HG03378 (cell line): ENCODE data around the gene PAX3.

Source experiments
- ATAC-seq: cut with Tn5 transposase; IDR thresholded peaks from one replicate; pipeline ENCODE4 v1.9.1; 2021; ENCODE audit warnings: mild to moderate bottlenecking, moderate library complexity; ENCODE audit not compliant: unreplicated experiment

PAX3 gene

GRCh38 chr2:222298311-222299150 lies at the start of gene PAX3:
TSS of gene PAX3 (minus strand) at chr2:222298998. CDS start at chr2:222298615, 383 bp downstream.
- no peak for ATAC-seq

- ATAC-seq = no peak
Measured at GRCh38 chr2:222341331-222341730, 42.5 kb upstream of the PAX3 start.

GRCh38 chr2:222338374-222338773 lies 39.6 kb upstream of the PAX3 start:
- ATAC-seq = no peak

- no peak for ATAC-seq
Measured at GRCh38 chr2:222336931-222337330, 38.1 kb upstream of the PAX3 start.

GRCh38 chr2:222336442-222336841 lies 37.6 kb upstream of the PAX3 start:
- no peak for ATAC-seq

- ATAC-seq = no peak
Measured at GRCh38 chr2:222334914-222335313, 36.1 kb upstream of the PAX3 start.

- ATAC-seq = no peak
Measured at GRCh38 chr2:222333397-222333796, 34.6 kb upstream of the PAX3 start.

- no peak for ATAC-seq
Measured at GRCh38 chr2:222332116-222332515, 33.3 kb upstream of the PAX3 start.

GRCh38 chr2:222330910-222331309 lies 32.1 kb upstream of the PAX3 start:
- ATAC-seq = no peak

- peak; percentile 35 for ATAC-seq
Measured at GRCh38 chr2:222322236-222322635, 23.4 kb upstream of the PAX3 start.

- no peak for ATAC-seq
Measured at GRCh38 chr2:222320436-222321395, 21.9 kb upstream of the PAX3 start.

- ATAC-seq = peak; percentile 29
Measured at GRCh38 chr2:222319586-222320435, 21.0 kb upstream of the PAX3 start.

- peak; percentile 30 for ATAC-seq
Measured at GRCh38 chr2:222318712-222319585, 20.2 kb upstream of the PAX3 start.

GRCh38 chr2:222318026-222318711 lies 19.4 kb upstream of the PAX3 start:
- ATAC-seq = peak; percentile 49

GRCh38 chr2:222315443-222316121 lies 16.8 kb upstream of the PAX3 start:
- no peak for ATAC-seq

GRCh38 chr2:222313816-222314215 lies 15.0 kb upstream of the PAX3 start:
- ATAC-seq = no peak

GRCh38 chr2:222311978-222312738 lies 13.4 kb upstream of the PAX3 start:
- ATAC-seq = no peak
